Astrocyte of the spinal cord (primary cell): ENCODE results near the gene MRPS10.

Source experiments
- DNase-seq: peaks from one replicate; pipeline ENCODE4 v3.0.0; 2011; ENCODE audit warnings: low read depth, low spot score
- H3K4me3 ChIP-seq: 2 replicates; pipeline ENCODE4 v1.5.1; 2011; ENCODE audit warnings: low read depth, mild to moderate bottlenecking, low read length, moderate library complexity
- in situ Hi-C: cut with HindIII; loops from 2 replicates; pipeline ENCODE4 v1.10.0; 2017; ENCODE audit warnings: low sequenced_read_pairs
- TF ChIP-seq, protein P1 (sequence below): IDR thresholded peaks from 2 replicates; pipeline ENCODE4 v1.5.1; 2012; ENCODE audit warnings: low read depth, mild to moderate bottlenecking, low read length, inconsistent platforms

The MRPS10 gene

DNA sequence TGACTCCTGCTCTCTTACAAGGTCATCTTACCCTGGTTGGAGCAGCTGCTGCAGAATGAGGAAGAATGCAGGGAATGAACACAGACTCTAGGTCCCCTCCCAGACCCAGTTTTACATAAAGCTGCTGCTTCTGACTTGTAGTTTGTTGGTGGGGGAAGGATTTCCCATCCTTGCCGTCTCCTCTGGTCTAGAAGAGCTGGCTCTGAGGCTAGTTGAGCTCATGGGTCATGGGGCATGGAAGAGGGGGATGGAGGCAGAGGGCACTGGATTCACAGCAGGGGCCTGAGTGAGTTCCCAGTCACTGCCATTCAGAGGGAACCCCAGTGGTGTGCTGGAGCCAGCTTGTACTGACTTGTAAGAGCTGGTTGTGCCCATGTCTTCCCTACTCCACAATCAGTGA lies 53.7 kb downstream of the MRPS10 start:
- no peak for DNase-seq
- TF ChIP-seq, protein P1, sequence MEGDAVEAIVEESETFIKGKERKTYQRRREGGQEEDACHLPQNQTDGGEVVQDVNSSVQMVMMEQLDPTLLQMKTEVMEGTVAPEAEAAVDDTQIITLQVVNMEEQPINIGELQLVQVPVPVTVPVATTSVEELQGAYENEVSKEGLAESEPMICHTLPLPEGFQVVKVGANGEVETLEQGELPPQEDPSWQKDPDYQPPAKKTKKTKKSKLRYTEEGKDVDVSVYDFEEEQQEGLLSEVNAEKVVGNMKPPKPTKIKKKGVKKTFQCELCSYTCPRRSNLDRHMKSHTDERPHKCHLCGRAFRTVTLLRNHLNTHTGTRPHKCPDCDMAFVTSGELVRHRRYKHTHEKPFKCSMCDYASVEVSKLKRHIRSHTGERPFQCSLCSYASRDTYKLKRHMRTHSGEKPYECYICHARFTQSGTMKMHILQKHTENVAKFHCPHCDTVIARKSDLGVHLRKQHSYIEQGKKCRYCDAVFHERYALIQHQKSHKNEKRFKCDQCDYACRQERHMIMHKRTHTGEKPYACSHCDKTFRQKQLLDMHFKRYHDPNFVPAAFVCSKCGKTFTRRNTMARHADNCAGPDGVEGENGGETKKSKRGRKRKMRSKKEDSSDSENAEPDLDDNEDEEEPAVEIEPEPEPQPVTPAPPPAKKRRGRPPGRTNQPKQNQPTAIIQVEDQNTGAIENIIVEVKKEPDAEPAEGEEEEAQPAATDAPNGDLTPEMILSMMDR: no peak
- H3K4me3 ChIP-seq: no peak overlapping the region
- in situ Hi-C loops: no loop called here

DNA sequence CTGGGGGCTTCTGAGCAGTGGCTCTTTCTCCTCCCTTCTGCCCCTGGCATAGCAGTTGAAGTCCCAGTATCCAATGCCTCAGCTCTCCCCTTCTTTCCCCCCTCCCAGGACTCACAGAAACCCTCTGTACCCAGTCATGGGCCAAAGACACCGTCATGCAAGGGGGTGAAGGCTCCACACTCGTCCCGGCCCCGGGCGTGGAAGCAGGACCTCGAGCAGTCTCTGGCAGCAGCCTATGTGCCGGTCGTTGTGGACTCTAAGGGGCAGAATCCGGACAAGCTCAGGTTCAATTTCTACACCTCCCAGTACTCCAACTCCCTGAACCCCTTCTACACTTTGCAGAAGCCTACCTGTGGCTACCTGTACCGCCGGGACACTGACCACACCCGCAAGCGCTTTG lies 54.8 kb downstream of the MRPS10 start:
- TF ChIP-seq, protein P1: no peak
- DNase-seq: no peak
- in situ Hi-C loops: no loop called here
- H3K4me3 ChIP-seq: no peak overlapping the region

DNA sequence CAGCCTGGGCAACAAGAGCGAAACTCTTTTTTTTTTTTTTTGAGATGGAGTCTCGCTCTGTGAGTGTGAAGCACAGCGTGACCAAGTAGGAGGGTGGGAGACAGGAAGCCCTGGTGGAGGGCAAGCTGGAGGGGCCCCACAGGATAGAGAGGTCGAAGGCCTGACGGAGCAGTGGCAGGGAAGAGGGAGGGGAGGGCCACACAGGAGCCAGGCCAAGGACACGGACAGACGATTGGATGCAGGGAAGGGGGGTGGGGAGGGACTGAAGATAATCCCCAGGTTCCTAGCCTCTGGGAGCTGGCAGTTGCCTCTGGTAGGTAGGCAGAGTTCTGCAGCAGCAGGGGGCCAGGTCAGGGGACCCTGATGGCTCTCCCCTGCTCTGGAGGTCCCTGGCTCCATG lies 55.3 kb downstream of the MRPS10 start:
- in situ Hi-C loops: no loop called here
- TF ChIP-seq, protein P1: no peak
- no peak for DNase-seq
- H3K4me3 ChIP-seq: no peak overlapping the region

DNA sequence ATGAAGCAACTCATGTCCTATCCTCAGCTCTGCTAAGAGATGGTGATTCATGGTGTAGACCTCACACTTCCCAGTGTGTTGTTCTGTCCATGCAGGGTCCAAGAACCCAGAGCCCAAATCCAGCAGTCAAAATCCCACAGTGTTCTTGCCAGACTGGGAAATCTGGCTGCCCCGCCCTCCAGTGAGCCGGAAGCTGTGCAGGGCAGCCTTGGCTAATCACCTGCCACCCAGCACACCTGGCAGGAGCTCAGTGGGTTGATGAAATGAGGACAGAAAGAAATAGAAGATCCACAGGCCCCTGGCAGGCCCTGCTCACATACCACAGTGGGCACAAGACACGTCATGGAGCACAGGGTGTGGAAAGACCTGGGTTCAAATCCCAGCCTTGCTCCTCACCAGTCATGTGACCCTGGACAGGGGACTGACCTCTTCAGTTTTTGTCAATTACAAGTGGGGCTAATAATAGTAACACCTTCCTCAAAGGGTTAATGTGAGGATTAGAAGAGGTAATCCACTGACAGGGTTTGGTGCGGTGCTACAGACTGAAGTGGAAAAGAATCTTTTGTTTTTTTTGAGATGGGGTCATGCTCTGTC lies 58.1 kb downstream of the MRPS10 start:
- H3K4me3 ChIP-seq: no peak overlapping the region
- in situ Hi-C loops: no loop called here
- DNase-seq: no peak
- TF ChIP-seq, protein P1: no peak

DNA sequence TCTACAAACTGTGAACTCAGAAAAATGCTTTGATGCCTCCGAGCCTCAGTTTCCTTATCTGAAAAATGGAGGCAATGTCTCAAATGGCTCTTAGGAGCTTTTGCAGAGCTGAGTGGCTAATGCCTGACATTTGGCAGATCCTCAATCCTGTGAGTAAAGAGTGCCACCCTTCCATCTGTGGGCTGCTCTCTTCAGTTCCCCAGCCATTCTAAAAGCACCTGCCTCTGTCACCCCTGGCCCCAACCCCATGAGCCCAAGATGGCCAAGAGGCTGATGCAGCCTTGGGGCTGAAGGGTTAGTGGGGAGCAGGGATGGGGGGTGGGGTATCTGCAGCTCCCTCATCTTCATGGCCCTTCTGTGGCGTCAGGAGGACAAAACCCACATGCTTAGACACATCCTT lies 59.0 kb downstream of the MRPS10 start:
- in situ Hi-C loops: no loop called here
- TF ChIP-seq, protein P1: no peak
- no peak overlapping the region for H3K4me3 ChIP-seq
- no peak for DNase-seq

DNA sequence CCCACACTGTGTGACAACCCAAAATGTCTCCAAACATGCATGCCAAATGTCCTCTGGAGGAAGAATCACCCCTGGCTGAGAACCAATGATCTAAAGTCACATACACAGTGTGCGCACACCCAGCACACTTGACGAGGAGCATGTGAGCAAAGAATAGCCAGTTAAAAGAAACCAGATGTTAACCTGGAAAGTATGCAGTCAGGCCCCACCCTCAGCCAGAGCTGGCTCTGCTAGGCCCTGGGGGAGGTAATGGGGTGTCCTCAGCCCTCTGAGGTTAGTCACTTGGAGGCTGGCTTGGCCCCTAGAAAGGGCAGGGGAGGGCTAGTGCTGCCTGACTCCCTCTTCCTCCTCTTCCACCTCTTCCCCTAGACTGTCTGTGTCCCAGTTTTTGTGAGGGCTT lies 59.6 kb downstream of the MRPS10 start:
- no peak for DNase-seq
- no peak overlapping the region for H3K4me3 ChIP-seq
- TF ChIP-seq, protein P1: no peak
- in situ Hi-C loops: no loop called here
